Neutrophil (primary cell): Measurements from ENCODE around the gene TMEM53.
"Not testable (repeated sequence)": the region's sequence is repeated elsewhere in the genome, so short reads cannot be mapped to it uniquely, and the experiment has no call there.

Experiments used
- H3K27ac ChIP-seq: fragments of 200-600 bp; sonication (generic); 2 replicates; pipeline ENCODE4 v1.5.1; 2016; ENCODE audit warnings: mild to moderate bottlenecking, moderate library complexity
- H3K27me3 ChIP-seq: fragments of 200-600 bp; sonication (generic); 2 replicates; pipeline ENCODE4 v1.6.0; 2016; ENCODE audit warnings: mild to moderate bottlenecking
- H3K36me3 ChIP-seq: fragments of 200-600 bp; sonication (generic); 2 replicates; pipeline ENCODE4 v1.5.1; 2017
- H3K4me1 ChIP-seq, 2 experiments: fragments of 200-600 bp in 1 of 2; sonication (generic) in 1 of 2; 1 replicate in 1 of 2; 2 replicates in 1 of 2; pipeline versions ENCODE4 v1.5.1 to v1.6.1; 2013 to 2016; ENCODE audit warnings: low read depth in 1 of 2, low read length in 1 of 2, mild to moderate bottlenecking in 1 of 2, moderate library complexity in 1 of 2; ENCODE audit not compliant: control insufficient read depth in 1 of 2, insufficient read depth in 1 of 2
- H3K4me3 ChIP-seq, 2 experiments: fragments of 200-600 bp in 1 of 2; sonication (generic) in 1 of 2; 1 replicate in 1 of 2; 2 replicates in 1 of 2; pipeline ENCODE4 v1.5.1; 2013 to 2016; ENCODE audit warnings: low read depth in 1 of 2, low read length in 1 of 2, mild to moderate bottlenecking in 1 of 2, moderate library complexity in 1 of 2
- H3K9me3 ChIP-seq: fragments of 200-600 bp; sonication (generic); 2 replicates; pipeline ENCODE4 v1.5.1; 2016
- TF ChIP-seq, protein P1 (sequence below): fragments of 200-600 bp; sonication (generic); IDR thresholded peaks from 2 replicates; pipeline ENCODE4 v1.5.1; 2016; ENCODE audit warnings: antibody characterized with exemption

Gene TMEM53

DNA sequence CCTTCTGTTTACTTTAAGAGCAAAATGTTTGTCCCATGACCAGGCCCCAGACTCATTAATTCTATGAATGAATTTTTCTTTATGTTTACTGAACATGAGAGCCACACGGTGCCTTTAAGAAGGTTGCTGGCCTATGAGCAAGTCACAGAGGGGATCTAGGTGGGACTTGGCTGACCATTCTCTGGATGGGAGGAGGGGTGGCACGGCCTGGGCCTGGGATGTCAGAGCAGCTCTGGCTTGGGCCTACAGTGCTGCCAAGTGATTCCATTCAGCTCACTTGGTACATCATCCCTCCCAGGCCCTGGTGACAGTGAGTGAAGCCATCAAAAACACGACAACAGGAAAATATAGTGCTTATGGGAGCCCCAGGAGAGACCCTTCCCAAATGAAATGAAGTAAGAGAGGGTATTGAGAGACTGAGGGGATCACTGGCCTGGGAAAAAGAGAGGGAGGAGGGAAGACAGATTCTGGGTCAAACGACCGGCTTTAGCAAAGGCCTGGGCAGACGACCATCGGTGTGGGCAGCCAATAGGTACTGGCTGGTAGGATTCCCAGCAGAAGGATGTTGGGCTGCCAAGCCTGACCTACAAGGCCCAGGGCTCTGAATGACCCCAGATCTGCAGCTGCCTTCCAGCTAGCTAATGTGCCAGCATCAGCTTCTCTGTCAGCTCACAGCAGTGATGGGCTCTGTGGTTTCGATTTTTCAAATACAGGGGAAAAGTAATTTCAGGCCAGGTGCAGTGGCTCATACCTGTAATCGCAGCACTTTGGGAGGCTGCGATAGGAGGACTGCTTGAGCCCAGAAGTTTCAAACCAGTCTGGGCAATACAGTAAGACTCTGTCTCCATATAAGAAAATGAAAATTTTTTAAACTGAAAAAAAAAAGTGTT, 3.3 kb downstream of the TMEM53 start:
- Histone ChIP-seq H3K36me3 (no peaks in the 10 kb centered on the region), H3K4me1 (peaks cover 39% of the 10 kb centered on the region in 2 experiments), H3K27me3 (no peaks in the 10 kb centered on the region), H3K27ac (peak overlapping the region; percentile 88), H3K4me3 (no peak overlapping the region), H3K9me3 (no peaks in the 10 kb centered on the region)
- TF ChIP-seq, protein P1, sequence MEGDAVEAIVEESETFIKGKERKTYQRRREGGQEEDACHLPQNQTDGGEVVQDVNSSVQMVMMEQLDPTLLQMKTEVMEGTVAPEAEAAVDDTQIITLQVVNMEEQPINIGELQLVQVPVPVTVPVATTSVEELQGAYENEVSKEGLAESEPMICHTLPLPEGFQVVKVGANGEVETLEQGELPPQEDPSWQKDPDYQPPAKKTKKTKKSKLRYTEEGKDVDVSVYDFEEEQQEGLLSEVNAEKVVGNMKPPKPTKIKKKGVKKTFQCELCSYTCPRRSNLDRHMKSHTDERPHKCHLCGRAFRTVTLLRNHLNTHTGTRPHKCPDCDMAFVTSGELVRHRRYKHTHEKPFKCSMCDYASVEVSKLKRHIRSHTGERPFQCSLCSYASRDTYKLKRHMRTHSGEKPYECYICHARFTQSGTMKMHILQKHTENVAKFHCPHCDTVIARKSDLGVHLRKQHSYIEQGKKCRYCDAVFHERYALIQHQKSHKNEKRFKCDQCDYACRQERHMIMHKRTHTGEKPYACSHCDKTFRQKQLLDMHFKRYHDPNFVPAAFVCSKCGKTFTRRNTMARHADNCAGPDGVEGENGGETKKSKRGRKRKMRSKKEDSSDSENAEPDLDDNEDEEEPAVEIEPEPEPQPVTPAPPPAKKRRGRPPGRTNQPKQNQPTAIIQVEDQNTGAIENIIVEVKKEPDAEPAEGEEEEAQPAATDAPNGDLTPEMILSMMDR = no peak

DNA sequence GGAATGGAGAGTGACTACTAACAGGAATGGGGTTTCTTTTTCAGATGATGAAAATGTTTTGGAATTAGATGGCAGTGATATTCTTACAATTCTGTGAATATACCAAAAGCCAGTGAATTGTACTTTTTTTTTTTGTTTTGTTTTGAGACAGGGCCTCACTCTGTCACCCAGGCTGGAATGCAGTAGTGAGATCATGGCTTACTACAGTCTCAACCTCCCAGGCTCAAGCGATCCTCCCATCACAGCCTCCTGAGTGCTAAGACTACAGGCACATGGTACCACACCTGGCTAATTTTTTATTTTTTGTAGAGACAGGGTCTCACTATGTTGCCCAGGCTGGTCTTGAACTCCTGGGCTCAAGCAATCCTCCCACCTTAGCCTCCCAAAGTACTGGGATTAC, 7.6 kb downstream of the TMEM53 start:
- H3K9me3 ChIP-seq, H3K4me3 ChIP-seq, H3K4me1 ChIP-seq, H3K27me3 ChIP-seq, H3K36me3 ChIP-seq, H3K27ac ChIP-seq: not testable (repeated sequence)

DNA sequence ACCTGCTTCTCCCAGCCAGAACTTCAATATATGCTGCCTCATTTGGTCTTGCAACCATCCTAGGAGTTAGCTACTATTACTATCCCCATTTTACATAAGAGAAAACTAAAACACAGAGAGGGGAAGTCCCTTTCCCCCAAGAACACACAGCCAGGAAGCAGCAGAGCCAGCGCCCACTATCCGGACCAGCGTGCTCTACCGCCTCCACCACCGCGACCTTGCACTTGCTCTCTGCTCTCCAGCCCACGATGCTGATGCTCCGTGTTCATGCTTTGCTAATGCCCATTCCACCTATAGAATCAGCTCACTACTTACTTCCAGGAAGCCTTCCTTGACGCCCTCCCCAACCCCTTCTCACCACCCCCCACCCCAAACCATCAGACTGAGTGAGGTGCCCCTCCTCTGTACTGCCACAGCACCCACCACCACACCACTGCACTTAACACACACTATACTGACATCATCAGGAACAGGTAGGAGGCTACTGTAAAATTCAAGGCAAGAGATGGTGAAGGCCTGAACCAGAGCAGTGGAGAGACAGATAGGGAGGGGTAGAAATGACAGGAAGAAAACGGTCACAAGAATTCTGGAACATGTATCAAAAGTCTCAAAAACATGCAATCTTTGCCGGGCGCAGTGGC, 9.4 kb downstream of the TMEM53 start:
- Histone ChIP-seq H3K27ac (no peak overlapping the region), H3K4me1 (peaks cover 0 to 3% of the 10 kb centered on the region in 2 experiments), H3K9me3 (no peaks in the 10 kb centered on the region), H3K27me3 (no peaks in the 10 kb centered on the region), H3K36me3 (no peaks in the 10 kb centered on the region), H3K4me3 (no peak overlapping the region)
- TF ChIP-seq, protein P1 = no peak

DNA sequence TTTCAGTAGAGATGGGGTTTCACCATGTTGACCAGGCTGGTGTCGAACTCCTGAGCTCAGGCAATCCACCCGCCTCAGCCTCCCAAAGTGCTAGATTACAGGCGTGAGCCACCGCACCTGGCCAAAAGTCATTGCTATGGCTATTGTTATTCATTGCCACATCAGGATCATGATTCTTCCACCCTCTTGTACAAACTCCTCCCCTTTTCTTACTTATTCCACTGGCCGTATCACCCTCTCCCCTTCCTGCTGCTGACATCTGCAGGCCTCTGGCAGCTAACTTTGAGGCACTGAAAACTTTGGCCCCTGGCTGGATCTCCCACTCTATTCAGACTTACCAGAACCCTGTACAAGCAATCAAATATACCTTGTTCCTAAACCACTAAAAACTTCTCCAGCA, 10.9 kb downstream of the TMEM53 start:
- H3K27me3 ChIP-seq = no peaks in the 10 kb centered on the region
- H3K36me3 ChIP-seq = no peaks in the 10 kb centered on the region
- H3K27ac ChIP-seq = no peak overlapping the region
- peaks cover 0 to 3% of the 10 kb centered on the region in 2 experiments for H3K4me1 ChIP-seq
- H3K4me3 ChIP-seq = no peak overlapping the region
- TF ChIP-seq, protein P1 = no peak
- H3K9me3 ChIP-seq = no peaks in the 10 kb centered on the region

DNA sequence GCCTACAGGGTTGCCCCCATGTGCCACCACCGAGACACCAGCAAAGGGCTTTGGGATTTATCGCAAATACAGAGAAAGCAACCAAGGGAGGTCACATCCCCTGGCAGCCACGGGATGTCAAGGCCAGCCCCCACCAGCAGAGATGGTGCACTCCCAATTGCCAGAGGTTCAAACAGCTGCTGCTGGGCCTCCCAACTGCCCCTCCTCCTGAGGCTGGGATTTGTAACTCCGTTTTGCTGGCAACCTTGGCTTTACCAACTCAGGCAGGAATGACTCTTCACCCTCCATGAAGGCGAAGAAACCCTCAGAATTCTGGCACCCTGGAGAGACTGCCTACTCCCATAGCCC, 11.6 kb downstream of the TMEM53 start:
- TF ChIP-seq, protein P1 = no peak
- H3K27me3 ChIP-seq = no peaks in the 10 kb centered on the region
- no peaks in the 10 kb centered on the region for H3K36me3 ChIP-seq
- H3K4me1 ChIP-seq = peaks cover 0 to 3% of the 10 kb centered on the region in 2 experiments
- H3K4me3 ChIP-seq = no peak overlapping the region
- no peaks in the 10 kb centered on the region for H3K9me3 ChIP-seq
- no peak overlapping the region for H3K27ac ChIP-seq
